GM23338 (cell line): ENCODE measurements around the gene NCDN. TPM values are rescaled to one million over a fixed set of nuclear protein-coding genes. Genes with fewer than 3 reads are reported as not detected.

ENCODE experiments used
- ATAC-seq: fragments of 200-7000 bp; cut with Tn5 transposase; 3 replicates; pipeline ENCODE4 v1.9.1; 2020
- DNase-seq: peaks from one replicate; pipeline ENCODE4 v3.0.0-alpha.2; 2015; ENCODE audit warnings: low spot score
- H2AFZ ChIP-seq: fragments of 200-600 bp; sonication (generic); 2 replicates; pipeline ENCODE4 v1.8.0; 2016; ENCODE audit warnings: antibody characterized with exemption, mild to moderate bottlenecking, moderate library complexity
- H3F3A ChIP-seq: fragments of 200-600 bp; sonication (generic); replicated peaks from 2 replicates; pipeline ENCODE4 v1.8.0; 2017; ENCODE audit warnings: antibody characterized with exemption, mixed run types, low read depth
- H3K27ac ChIP-seq: fragments of 200-600 bp; sonication (generic); 2 replicates; pipeline ENCODE4 v1.6.1; 2016; ENCODE audit warnings: low read depth
- H3K27me3 ChIP-seq: fragments of 200-600 bp; sonication (generic); 2 replicates; pipeline ENCODE4 v1.8.0; 2016; ENCODE audit warnings: mild to moderate bottlenecking, mixed run types, moderate library complexity; ENCODE audit not compliant: insufficient read depth
- H3K36me3 ChIP-seq: fragments of 200-600 bp; sonication (generic); 2 replicates; pipeline ENCODE4 v1.8.0; 2016; ENCODE audit warnings: mild to moderate bottlenecking; ENCODE audit not compliant: insufficient read depth
- H3K4me1 ChIP-seq: fragments of 200-600 bp; sonication (generic); 2 replicates; pipeline ENCODE4 v1.8.0; 2016; ENCODE audit warnings: mild to moderate bottlenecking, moderate library complexity; ENCODE audit not compliant: insufficient read depth
- H3K4me2 ChIP-seq: fragments of 200-600 bp; sonication (generic); 2 replicates; pipeline ENCODE4 v1.7.1; 2017; ENCODE audit warnings: mixed run types
- H3K4me3 ChIP-seq: fragments of 200-600 bp; sonication (generic); 2 replicates; pipeline ENCODE4 v1.6.1; 2016; ENCODE audit warnings: mixed run types
- H3K79me2 ChIP-seq: fragments of 200-600 bp; sonication (generic); replicated peaks from 2 replicates; pipeline ENCODE4 v1.8.0; 2017; ENCODE audit warnings: mild to moderate bottlenecking; ENCODE audit not compliant: insufficient read depth
- H3K9me2 ChIP-seq: fragments of 200-600 bp; sonication (generic); 2 replicates; pipeline ENCODE4 v1.8.0; 2017; ENCODE audit not compliant: insufficient read depth
- H4K20me1 ChIP-seq: fragments of 200-600 bp; sonication (generic); replicated peaks from 2 replicates; pipeline ENCODE4 v1.8.0; 2017; ENCODE audit warnings: mild to moderate bottlenecking; ENCODE audit not compliant: insufficient read depth
- H3K27ac Mint-ChIP-seq: 2 replicates; pipeline ENCODE4 v1.8.0; 2020; ENCODE audit warnings: inconsistent platforms, mild to moderate bottlenecking, moderate library complexity, mixed read lengths
- H3K27me3 Mint-ChIP-seq: 3 replicates; pipeline ENCODE4 v1.8.0; 2022; ENCODE audit warnings: low read depth, mild to moderate bottlenecking, moderate library complexity, mixed read lengths, inconsistent platforms; ENCODE audit not compliant: insufficient read depth, poor library complexity
- H3K36me3 Mint-ChIP-seq: 3 replicates; pipeline ENCODE4 v1.8.0; 2021; ENCODE audit warnings: low read depth, mild to moderate bottlenecking, inconsistent platforms, moderate library complexity, mixed read lengths
- H3K4me1 Mint-ChIP-seq: 3 replicates; pipeline ENCODE4 v1.8.0; 2020; ENCODE audit warnings: mild to moderate bottlenecking, inconsistent platforms, mixed read lengths
- H3K4me3 Mint-ChIP-seq: 3 replicates; pipeline ENCODE4 v1.8.0; 2021; ENCODE audit warnings: moderate library complexity, mild to moderate bottlenecking, inconsistent platforms, mixed read lengths
- H3K9me3 Mint-ChIP-seq: 3 replicates; pipeline ENCODE4 v1.8.0; 2020; ENCODE audit warnings: moderate library complexity, mild to moderate bottlenecking, inconsistent platforms, mixed read lengths
- CREB1 ChIP-seq: fragments of 250-450 bp; sonication (Bioruptor Pico); IDR thresholded peaks from 2 replicates; pipeline ENCODE4 v1.5.0; 2020; ENCODE audit warnings: low read depth, mild to moderate bottlenecking, moderate library complexity
- EZH2 ChIP-seq: fragments of 200-600 bp; sonication (generic); IDR thresholded peaks from one replicate; pipeline ENCODE4 v1.8.0; 2017; ENCODE audit warnings: antibody characterized with exemption, mild to moderate bottlenecking, low read depth; ENCODE audit not compliant: unreplicated experiment
- EZH2phosphoT487 ChIP-seq: fragments of 200-600 bp; sonication (generic); IDR thresholded peaks from one replicate; pipeline ENCODE4 v1.8.1; 2018; ENCODE audit warnings: antibody characterized with exemption; ENCODE audit not compliant: unreplicated experiment
- JUNB ChIP-seq: IDR thresholded peaks from one replicate; pipeline ENCODE4 v1.6.1; 2016; ENCODE audit warnings: antibody characterized with exemption; ENCODE audit not compliant: unreplicated experiment
- NANOG ChIP-seq: IDR thresholded peaks from 2 replicates; pipeline ENCODE4 v1.6.1; 2016; ENCODE audit warnings: antibody characterized with exemption, borderline replicate concordance
- POLR2AphosphoS5 ChIP-seq: IDR thresholded peaks from 2 replicates; pipeline ENCODE4 v1.6.1; 2016; ENCODE audit warnings: antibody characterized with exemption, low read depth
- STAT1 ChIP-seq: IDR thresholded peaks from one replicate; pipeline ENCODE4 v1.6.1; 2016; ENCODE audit warnings: antibody characterized with exemption; ENCODE audit not compliant: unreplicated experiment
- ZNF114 ChIP-seq: fragments of 250-450 bp; sonication (Bioruptor Pico); IDR thresholded peaks from 2 replicates; pipeline ENCODE4 v1.5.0; 2020; ENCODE audit warnings: mild to moderate bottlenecking, moderate library complexity
- ZNF331 ChIP-seq: fragments of 250-450 bp; sonication (Bioruptor Pico); IDR thresholded peaks from 2 replicates; pipeline ENCODE4 v1.5.0; 2020; ENCODE audit warnings: low read depth, mild to moderate bottlenecking, moderate library complexity
- ZNF462 ChIP-seq: fragments of 250-450 bp; sonication (Bioruptor Pico); IDR thresholded peaks from 2 replicates; pipeline ENCODE4 v1.5.0; 2020; ENCODE audit warnings: mild to moderate bottlenecking, moderate library complexity
- polyA plus RNA-seq: library from polyadenylated mRNA; unstranded; fragments of >200 nt; fragmentation: Nextera tagmentation; extraction: Ambion mirVana; gene quantifications from 2 replicates; pipeline ENCODE4 v1.2.1, GENCODE V29; 2016
- total RNA-seq: library from RNA; depleted of rRNA; stranded (reverse); fragments of >200 nt; shearing (Covaris generic); gene quantifications from 2 replicates; pipeline ENCODE4 v1.2.3, GENCODE V29; 2014
- TF ChIP-seq, protein P1 (sequence below): IDR thresholded peaks from 2 replicates; pipeline ENCODE4 v1.6.1; 2016; ENCODE audit warnings: antibody characterized with exemption
- TF ChIP-seq, protein P2 (sequence below): IDR thresholded peaks from one replicate; pipeline ENCODE4 v1.6.1; 2018; ENCODE audit warnings: antibody characterized with exemption; ENCODE audit not compliant: unreplicated experiment
- TF ChIP-seq, protein P3 (sequence below), 2 experiments: fragments of 200-600 bp in 1 of 2; sonication (generic) in 1 of 2; conservative IDR thresholded peaks; 2 replicates each; pipeline versions ENCODE4 v1.5.1 to v1.6.1; 2016 to 2017; ENCODE audit warnings: antibody characterized with exemption in 2 of 2, low read depth in 2 of 2, mild to moderate bottlenecking in 2 of 2, moderate library complexity in 1 of 2

NCDN gene
- total and polyA plus RNA-seq, 2 experiments from 2014 or later, result 13.2 to 44.2 TPM

DNA sequence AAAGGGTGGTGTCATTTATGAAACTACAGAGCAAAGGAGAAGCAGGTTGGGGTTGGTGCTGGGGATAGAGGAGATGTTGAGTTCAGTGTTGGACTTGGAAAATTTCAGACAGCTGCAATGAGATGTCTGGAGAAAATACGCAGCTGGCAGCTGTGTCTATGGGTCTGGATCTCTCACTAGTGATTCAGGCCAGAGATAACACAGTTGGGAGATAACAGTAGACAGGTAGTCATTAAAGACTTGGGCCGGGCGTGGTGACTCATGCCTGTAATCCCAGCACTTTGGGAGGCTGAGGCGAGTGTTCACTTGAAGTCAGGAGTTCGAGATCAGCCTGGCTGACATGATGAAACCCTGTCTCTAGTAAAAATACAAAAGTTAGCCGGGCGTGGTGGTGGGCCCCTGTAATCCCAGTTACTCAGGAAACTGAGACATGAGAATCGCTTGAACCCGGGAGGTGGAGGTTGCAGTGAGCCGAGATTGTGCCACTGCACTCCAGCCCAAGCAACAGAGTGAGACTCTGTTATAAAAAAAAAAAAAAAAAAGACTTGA, 13.1 kb downstream of the NCDN start:
- H3K36me3 ChIP-seq, result no peaks in the 10 kb centered on the region; the same call in 1 of the 2 replicates
- H3F3A ChIP-seq, result peaks cover 20% of the 10 kb centered on the region
- peaks cover 77% of the 10 kb centered on the region for H3K27me3 ChIP-seq
- Mint-ChIP-seq H3K36me3 (peaks cover 9% of the 10 kb centered on the region; the same call in 1 of the 3 replicates), H3K27ac (no peak overlapping the region), H3K27me3 (peaks cover 57% of the 10 kb centered on the region), H3K4me1 (peaks cover 18% of the 10 kb centered on the region), H3K4me3 (no peak overlapping the region), H3K9me3 (no peaks in the 10 kb centered on the region; the same call in 2 of the 3 replicates)
- H3K79me2 ChIP-seq, result no peaks in the 10 kb centered on the region
- no peak overlapping the region for H3K27ac ChIP-seq
- no peaks in the 10 kb centered on the region for H3K9me2 ChIP-seq
- TF ChIP-seq STAT1 (no peak), CREB1 (CRISPR knock-in tag) (no peak), NANOG (no peak), JUNB (no peak), EZH2 (no peak), ZNF114 (CRISPR knock-in tag) (no peak), EZH2phosphoT487 (no peak), ZNF331 (CRISPR knock-in tag) (no peak), ZNF462 (CRISPR knock-in tag) (no peak), POLR2AphosphoS5 (no peak)
- TF ChIP-seq, protein P1, sequence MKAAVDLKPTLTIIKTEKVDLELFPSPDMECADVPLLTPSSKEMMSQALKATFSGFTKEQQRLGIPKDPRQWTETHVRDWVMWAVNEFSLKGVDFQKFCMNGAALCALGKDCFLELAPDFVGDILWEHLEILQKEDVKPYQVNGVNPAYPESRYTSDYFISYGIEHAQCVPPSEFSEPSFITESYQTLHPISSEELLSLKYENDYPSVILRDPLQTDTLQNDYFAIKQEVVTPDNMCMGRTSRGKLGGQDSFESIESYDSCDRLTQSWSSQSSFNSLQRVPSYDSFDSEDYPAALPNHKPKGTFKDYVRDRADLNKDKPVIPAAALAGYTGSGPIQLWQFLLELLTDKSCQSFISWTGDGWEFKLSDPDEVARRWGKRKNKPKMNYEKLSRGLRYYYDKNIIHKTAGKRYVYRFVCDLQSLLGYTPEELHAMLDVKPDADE, result no peak
- TF ChIP-seq, protein P2, sequence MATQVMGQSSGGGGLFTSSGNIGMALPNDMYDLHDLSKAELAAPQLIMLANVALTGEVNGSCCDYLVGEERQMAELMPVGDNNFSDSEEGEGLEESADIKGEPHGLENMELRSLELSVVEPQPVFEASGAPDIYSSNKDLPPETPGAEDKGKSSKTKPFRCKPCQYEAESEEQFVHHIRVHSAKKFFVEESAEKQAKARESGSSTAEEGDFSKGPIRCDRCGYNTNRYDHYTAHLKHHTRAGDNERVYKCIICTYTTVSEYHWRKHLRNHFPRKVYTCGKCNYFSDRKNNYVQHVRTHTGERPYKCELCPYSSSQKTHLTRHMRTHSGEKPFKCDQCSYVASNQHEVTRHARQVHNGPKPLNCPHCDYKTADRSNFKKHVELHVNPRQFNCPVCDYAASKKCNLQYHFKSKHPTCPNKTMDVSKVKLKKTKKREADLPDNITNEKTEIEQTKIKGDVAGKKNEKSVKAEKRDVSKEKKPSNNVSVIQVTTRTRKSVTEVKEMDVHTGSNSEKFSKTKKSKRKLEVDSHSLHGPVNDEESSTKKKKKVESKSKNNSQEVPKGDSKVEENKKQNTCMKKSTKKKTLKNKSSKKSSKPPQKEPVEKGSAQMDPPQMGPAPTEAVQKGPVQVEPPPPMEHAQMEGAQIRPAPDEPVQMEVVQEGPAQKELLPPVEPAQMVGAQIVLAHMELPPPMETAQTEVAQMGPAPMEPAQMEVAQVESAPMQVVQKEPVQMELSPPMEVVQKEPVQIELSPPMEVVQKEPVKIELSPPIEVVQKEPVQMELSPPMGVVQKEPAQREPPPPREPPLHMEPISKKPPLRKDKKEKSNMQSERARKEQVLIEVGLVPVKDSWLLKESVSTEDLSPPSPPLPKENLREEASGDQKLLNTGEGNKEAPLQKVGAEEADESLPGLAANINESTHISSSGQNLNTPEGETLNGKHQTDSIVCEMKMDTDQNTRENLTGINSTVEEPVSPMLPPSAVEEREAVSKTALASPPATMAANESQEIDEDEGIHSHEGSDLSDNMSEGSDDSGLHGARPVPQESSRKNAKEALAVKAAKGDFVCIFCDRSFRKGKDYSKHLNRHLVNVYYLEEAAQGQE, result no peak
- TF ChIP-seq, protein P3, sequence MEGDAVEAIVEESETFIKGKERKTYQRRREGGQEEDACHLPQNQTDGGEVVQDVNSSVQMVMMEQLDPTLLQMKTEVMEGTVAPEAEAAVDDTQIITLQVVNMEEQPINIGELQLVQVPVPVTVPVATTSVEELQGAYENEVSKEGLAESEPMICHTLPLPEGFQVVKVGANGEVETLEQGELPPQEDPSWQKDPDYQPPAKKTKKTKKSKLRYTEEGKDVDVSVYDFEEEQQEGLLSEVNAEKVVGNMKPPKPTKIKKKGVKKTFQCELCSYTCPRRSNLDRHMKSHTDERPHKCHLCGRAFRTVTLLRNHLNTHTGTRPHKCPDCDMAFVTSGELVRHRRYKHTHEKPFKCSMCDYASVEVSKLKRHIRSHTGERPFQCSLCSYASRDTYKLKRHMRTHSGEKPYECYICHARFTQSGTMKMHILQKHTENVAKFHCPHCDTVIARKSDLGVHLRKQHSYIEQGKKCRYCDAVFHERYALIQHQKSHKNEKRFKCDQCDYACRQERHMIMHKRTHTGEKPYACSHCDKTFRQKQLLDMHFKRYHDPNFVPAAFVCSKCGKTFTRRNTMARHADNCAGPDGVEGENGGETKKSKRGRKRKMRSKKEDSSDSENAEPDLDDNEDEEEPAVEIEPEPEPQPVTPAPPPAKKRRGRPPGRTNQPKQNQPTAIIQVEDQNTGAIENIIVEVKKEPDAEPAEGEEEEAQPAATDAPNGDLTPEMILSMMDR (conservative IDR thresholded peaks at IDR 0.05; ENCODE audit: low read depth in 2 of 2), result no peak
- ATAC-seq (no peak), DNase-seq (no peak)
- H4K20me1 ChIP-seq, result no peaks in the 10 kb centered on the region; the same call in 1 of the 2 replicates
- H3K4me2 ChIP-seq, result no peak overlapping the region
- peaks cover 18% of the 10 kb centered on the region for H3K4me1 ChIP-seq
- no peak overlapping the region for H2AFZ ChIP-seq
- no peak overlapping the region for H3K4me3 ChIP-seq
